Measurements from ENCODE around the gene TMEM213.

TMEM213 gene

GRCh38 chr7:138813945-138814344, 16.2 kb downstream of the TMEM213 start:
- H3K4me1 ChIP-seq (ENCODE audit: insufficient read depth, low read length) = no peaks in the 10 kb centered on the region

GRCh38 chr7:138814816-138815332, 17.1 kb downstream of the TMEM213 start:
- no peaks in the 10 kb centered on the region for H3K4me1 ChIP-seq (ENCODE audit: insufficient read depth, low read length)
- H3K9ac ChIP-seq (ENCODE audit: low read depth, low read length) = no peak overlapping the region
- no peaks in the 10 kb centered on the region for H3K36me3 ChIP-seq (ENCODE audit: insufficient read depth, low read length)
- no peaks in the 10 kb centered on the region for H3K9me3 ChIP-seq (ENCODE audit: control insufficient read depth, insufficient read depth, low read length)

More at GRCh38 chr7:138813945-138814344, 16.2 kb downstream of the TMEM213 start:
- Histone ChIP-seq H3K9ac (ENCODE audit: low read depth, low read length) (no peak overlapping the region), H3K36me3 (ENCODE audit: insufficient read depth, low read length) (no peaks in the 10 kb centered on the region), H3K9me3 (ENCODE audit: control insufficient read depth, insufficient read depth, low read length) (no peaks in the 10 kb centered on the region)

DNA sequence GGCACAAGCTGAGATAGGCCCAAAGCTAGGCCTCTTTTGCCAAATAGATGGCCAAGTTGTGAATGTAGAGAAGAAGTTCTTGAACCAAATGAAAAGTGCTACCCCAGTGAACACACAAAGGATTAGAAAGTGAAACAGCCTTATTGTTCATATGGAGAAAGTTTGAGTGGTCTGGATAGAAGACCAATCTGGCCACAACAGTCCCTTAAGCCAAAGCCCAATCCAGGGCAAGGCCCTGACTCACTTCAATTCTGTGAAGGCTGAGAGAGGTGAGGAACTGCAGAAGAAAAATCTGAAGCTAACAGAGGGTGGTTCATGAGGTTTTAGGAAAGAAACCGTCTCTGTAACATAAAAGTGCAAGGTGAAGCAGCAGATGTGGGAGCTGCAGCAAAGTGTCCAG, 18.9 kb downstream of the TMEM213 start:
- Histone ChIP-seq H3K9ac (ENCODE audit: low read depth, low read length) (no peak overlapping the region), H3K9me3 (ENCODE audit: control insufficient read depth, insufficient read depth, low read length) (no peaks in the 10 kb centered on the region), H3K36me3 (ENCODE audit: insufficient read depth, low read length) (no peaks in the 10 kb centered on the region), H3K4me1 (ENCODE audit: insufficient read depth, low read length) (no peaks in the 10 kb centered on the region)

DNA sequence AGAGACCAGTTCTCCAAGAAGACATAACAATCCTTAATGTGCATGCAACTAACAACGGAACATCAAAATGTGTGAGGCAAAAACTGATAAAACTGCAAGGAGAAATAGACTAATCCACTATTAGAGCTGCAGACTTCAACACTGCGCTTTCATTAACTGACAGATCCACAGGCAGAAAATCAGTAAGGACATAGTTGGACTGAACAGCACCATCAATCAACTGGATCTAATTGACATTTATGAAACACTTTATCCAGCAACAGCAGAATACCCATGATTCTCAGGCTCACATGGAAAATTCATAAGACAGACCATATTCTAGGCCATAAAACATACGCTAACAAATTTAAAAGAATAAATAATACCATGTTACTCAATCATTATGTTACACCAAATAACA, 21.8 kb downstream of the TMEM213 start:
- Histone ChIP-seq H3K36me3 (ENCODE audit: insufficient read depth, low read length) (no peaks in the 10 kb centered on the region), H3K9ac (ENCODE audit: low read depth, low read length) (no peak overlapping the region)

DNA sequence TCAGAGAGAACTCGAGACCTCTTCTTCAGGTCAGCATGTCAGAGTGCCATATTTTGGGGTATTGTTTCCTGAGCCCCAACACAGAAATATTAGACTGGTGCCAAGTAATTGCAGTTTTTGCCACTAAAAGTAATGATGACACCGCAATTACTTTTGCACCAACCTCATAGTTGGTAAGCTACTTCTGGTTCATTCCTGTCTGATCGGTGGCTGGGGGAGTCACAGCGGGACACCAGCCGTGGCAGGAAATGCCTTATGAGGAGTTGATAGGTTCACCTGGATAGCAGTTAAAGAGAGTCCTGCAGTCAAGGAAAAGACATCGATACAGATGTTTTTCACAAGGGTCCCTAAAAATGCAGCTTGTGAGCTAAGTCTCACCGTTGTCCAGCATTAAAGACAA, 24.1 kb downstream of the TMEM213 start:
- no peaks in the 10 kb centered on the region for H3K36me3 ChIP-seq (ENCODE audit: insufficient read depth, low read length)
- no peak overlapping the region for H3K9ac ChIP-seq (ENCODE audit: low read depth, low read length)

More for the DNA sequence above, 21.8 kb downstream of the TMEM213 start:
- Histone ChIP-seq H3K4me1 (ENCODE audit: insufficient read depth, low read length) (no peaks in the 10 kb centered on the region), H3K9me3 (ENCODE audit: control insufficient read depth, insufficient read depth, low read length) (no peaks in the 10 kb centered on the region)

DNA sequence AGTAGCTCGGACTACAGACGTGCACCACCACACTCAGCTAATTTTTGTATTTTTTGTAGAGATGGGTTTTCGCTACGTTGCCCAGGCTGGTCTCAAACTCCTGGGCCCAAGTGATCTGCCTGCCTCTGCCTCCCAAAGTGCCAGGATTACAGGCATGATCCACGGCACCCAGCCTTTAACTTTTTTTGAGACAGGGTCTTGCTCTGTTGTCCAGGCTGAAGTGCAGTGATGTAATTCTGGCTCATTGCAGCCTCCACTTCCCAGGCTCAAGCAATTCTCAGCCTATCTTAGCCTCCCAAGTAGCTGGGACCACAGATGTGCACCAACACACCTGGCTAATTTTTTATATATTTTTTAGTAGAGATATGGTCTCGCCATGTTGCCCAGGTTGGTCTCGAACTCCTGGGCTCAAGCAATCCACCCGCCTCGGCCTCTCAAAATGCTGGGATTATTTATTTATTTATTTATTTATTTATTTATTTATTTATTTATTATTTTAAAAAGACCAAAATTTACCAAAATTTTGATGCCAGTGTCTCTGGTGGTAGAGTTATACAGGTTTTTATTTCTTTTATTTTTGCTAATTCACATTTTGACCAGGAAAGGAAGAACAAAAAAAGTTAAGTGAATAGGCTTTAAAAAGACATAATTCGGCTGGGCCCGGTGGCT, 25.2 kb downstream of the TMEM213 start:
- H3K36me3 ChIP-seq (ENCODE audit: insufficient read depth, low read length) = no peaks in the 10 kb centered on the region

More for the DNA sequence above, 24.1 kb downstream of the TMEM213 start:
- no peaks in the 10 kb centered on the region for H3K4me1 ChIP-seq (ENCODE audit: insufficient read depth, low read length)
- no peaks in the 10 kb centered on the region for H3K9me3 ChIP-seq (ENCODE audit: control insufficient read depth, insufficient read depth, low read length)

GRCh38 chr7:138825049-138825721, 27.4 kb downstream of the TMEM213 start:
- Histone ChIP-seq H3K4me1 (ENCODE audit: insufficient read depth, low read length) (no peaks in the 10 kb centered on the region), H3K36me3 (ENCODE audit: insufficient read depth, low read length) (no peaks in the 10 kb centered on the region), H3K9me3 (ENCODE audit: control insufficient read depth, insufficient read depth, low read length) (no peaks in the 10 kb centered on the region), H3K9ac (ENCODE audit: low read depth, low read length) (no peak overlapping the region)

More for the DNA sequence above, 25.2 kb downstream of the TMEM213 start:
- no peak overlapping the region for H3K9ac ChIP-seq (ENCODE audit: low read depth, low read length)
- H3K4me1 ChIP-seq (ENCODE audit: insufficient read depth, low read length) = no peaks in the 10 kb centered on the region
- no peaks in the 10 kb centered on the region for H3K9me3 ChIP-seq (ENCODE audit: control insufficient read depth, insufficient read depth, low read length)

- Histone ChIP-seq H3K4me1 (ENCODE audit: insufficient read depth, low read length) (no peaks in the 10 kb centered on the region), H3K9me3 (ENCODE audit: control insufficient read depth, insufficient read depth, low read length) (no peaks in the 10 kb centered on the region), H3K9ac (ENCODE audit: low read depth, low read length) (no peak overlapping the region), H3K36me3 (ENCODE audit: insufficient read depth, low read length) (no peaks in the 10 kb centered on the region)
Measured at GRCh38 chr7:138828302-138828701, 30.5 kb downstream of the TMEM213 start.

DNA sequence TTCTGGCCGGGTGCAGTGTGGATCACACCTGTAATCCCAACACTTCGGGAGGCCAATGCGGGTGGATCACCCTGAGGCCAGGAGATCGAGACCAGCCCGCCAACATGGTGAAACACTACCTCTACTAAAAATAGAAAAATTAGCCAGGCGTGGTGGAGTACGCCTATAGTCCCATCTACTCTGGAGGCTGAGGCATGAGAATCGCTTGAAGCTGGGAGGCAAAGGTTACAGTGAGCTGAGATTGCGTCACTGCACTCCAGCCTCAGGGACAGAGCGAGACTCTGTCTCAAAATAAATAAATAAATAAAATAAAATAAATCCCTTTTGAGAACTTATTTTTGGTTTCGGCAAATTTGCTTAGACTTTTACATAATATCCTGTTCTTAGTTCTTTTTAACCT, 31.5 kb downstream of the TMEM213 start:
- no peak overlapping the region for H3K9ac ChIP-seq (ENCODE audit: low read depth, low read length)
- no peaks in the 10 kb centered on the region for H3K4me1 ChIP-seq (ENCODE audit: insufficient read depth, low read length)
- no peaks in the 10 kb centered on the region for H3K9me3 ChIP-seq (ENCODE audit: control insufficient read depth, insufficient read depth, low read length)
- H3K36me3 ChIP-seq (ENCODE audit: insufficient read depth, low read length) = no peaks in the 10 kb centered on the region

GRCh38 chr7:138832966-138833365, 35.2 kb downstream of the TMEM213 start:
- no peaks in the 10 kb centered on the region for H3K36me3 ChIP-seq (ENCODE audit: insufficient read depth, low read length)
- no peaks in the 10 kb centered on the region for H3K9me3 ChIP-seq (ENCODE audit: control insufficient read depth, insufficient read depth, low read length)
- no peak overlapping the region for H3K9ac ChIP-seq (ENCODE audit: low read depth, low read length)
- no peaks in the 10 kb centered on the region for H3K4me1 ChIP-seq (ENCODE audit: insufficient read depth, low read length)

- H3K9me3 ChIP-seq (ENCODE audit: control insufficient read depth, insufficient read depth, low read length) = no peaks in the 10 kb centered on the region
- no peaks in the 10 kb centered on the region for H3K4me1 ChIP-seq (ENCODE audit: insufficient read depth, low read length)
- H3K9ac ChIP-seq (ENCODE audit: low read depth, low read length) = no peak overlapping the region
- no peaks in the 10 kb centered on the region for H3K36me3 ChIP-seq (ENCODE audit: insufficient read depth, low read length)
Measured at GRCh38 chr7:138833596-138833995, 35.8 kb downstream of the TMEM213 start.

DNA sequence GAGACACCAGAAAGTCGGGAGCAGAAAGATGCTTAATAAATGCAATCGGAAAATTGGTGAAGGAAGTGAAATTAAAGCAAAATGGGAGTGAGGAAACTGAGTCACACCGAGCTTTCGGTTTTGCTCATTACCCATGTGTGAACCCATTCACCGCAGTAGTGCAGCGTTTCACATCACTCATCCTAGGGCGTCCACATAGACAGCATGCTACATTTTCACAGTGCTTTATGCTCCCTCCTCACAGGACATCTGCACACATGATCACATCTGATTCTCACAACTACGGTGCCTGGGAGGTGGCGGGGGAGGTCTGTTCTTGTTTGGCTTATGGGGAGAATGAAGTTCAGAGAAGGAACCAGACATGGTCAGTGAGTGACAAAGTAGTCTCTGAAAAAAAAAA, 36.8 kb downstream of the TMEM213 start:
- H3K36me3 ChIP-seq (ENCODE audit: insufficient read depth, low read length) = no peaks in the 10 kb centered on the region
- no peaks in the 10 kb centered on the region for H3K4me1 ChIP-seq (ENCODE audit: insufficient read depth, low read length)
- H3K9me3 ChIP-seq (ENCODE audit: control insufficient read depth, insufficient read depth, low read length) = no peaks in the 10 kb centered on the region
- no peak overlapping the region for H3K9ac ChIP-seq (ENCODE audit: low read depth, low read length)

- Histone ChIP-seq H3K4me1 (ENCODE audit: insufficient read depth, low read length) (no peaks in the 10 kb centered on the region), H3K36me3 (ENCODE audit: insufficient read depth, low read length) (no peaks in the 10 kb centered on the region), H3K9ac (ENCODE audit: low read depth, low read length) (no peak overlapping the region)
Measured at GRCh38 chr7:138835087-138835486, 37.3 kb downstream of the TMEM213 start.

DNA sequence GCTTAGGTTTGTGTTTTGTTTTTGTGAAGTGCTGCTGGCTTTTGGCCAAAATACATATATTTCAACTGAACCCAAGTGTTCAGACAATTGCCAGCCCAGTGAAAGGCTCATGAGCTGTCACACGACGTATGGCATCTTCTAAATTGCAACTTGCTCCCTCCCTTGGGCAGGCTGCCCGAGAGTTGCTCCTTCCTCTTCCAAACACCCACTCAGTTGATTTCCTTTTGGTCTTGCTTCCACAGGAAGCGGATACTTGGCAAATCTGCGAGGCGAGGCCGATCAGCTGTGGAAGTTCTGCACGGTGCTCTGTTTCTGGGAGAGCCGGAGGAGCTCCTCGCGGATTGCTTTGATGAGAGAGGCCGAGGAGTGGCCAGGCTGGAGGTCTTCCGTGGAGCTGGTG, 39.8 kb downstream of the TMEM213 start:
- H3K9ac ChIP-seq (ENCODE audit: low read depth, low read length) = no peak overlapping the region
- no peaks in the 10 kb centered on the region for H3K9me3 ChIP-seq (ENCODE audit: control insufficient read depth, insufficient read depth, low read length)
- H3K36me3 ChIP-seq (ENCODE audit: insufficient read depth, low read length) = no peaks in the 10 kb centered on the region
- H3K4me1 ChIP-seq (ENCODE audit: insufficient read depth, low read length) = peaks cover 4% of the 10 kb centered on the region

More at GRCh38 chr7:138835087-138835486, 37.3 kb downstream of the TMEM213 start:
- H3K9me3 ChIP-seq (ENCODE audit: control insufficient read depth, insufficient read depth, low read length) = no peaks in the 10 kb centered on the region

- no peak overlapping the region for H3K9ac ChIP-seq (ENCODE audit: low read depth, low read length)
Measured at GRCh38 chr7:138838166-138838565, 40.4 kb downstream of the TMEM213 start.

More at GRCh38 chr7:138838166-138838565, 40.4 kb downstream of the TMEM213 start:
- Histone ChIP-seq H3K36me3 (ENCODE audit: insufficient read depth, low read length) (no peaks in the 10 kb centered on the region), H3K4me1 (ENCODE audit: insufficient read depth, low read length) (peaks cover 4% of the 10 kb centered on the region), H3K9me3 (ENCODE audit: control insufficient read depth, insufficient read depth, low read length) (no peaks in the 10 kb centered on the region)
